Activated CD4-positive, alpha-beta memory T cell treated with anti-CD3 and anti-CD28 coated beads for 36 hours (primary cell): Measurements from ENCODE around the gene GULP1. TPM values are rescaled to one million over a fixed set of nuclear protein-coding genes. Genes with fewer than 3 reads are reported as not detected.
"Not testable (repeated sequence)": the region's sequence is repeated elsewhere in the genome, so short reads cannot be mapped to it uniquely, and the experiment has no call there.

Source experiments
- CTCF ChIA-PET: fragments of 350-600 bp; sonication (Branson Sonifier 250); formaldehyde crosslinking; loops from one replicate; lab custom pipeline; 2021; ENCODE audit warnings: antibody characterized with exemption, inconsistent platforms; lab: Charles Lee
- POLR2A ChIA-PET: fragments of 350-600 bp; sonication (Branson Sonifier 250); formaldehyde crosslinking; loops from one replicate; lab custom pipeline; 2021; ENCODE audit warnings: antibody characterized with exemption; lab: Charles Lee
- DNase-seq: peaks from one replicate; pipeline ENCODE4 v3.0.0-alpha.2; 2020
- H3K27ac Mint-ChIP-seq: one replicate; pipeline ENCODE4 v1.8.0; 2021; ENCODE audit warnings: mixed read lengths
- H3K27me3 Mint-ChIP-seq: one replicate; pipeline ENCODE4 v1.8.0; 2021; ENCODE audit warnings: mixed read lengths
- H3K36me3 Mint-ChIP-seq: one replicate; pipeline ENCODE4 v1.8.0; 2021; ENCODE audit warnings: mixed read lengths
- H3K4me1 Mint-ChIP-seq: one replicate; pipeline ENCODE4 v1.8.0; 2021; ENCODE audit warnings: low read depth, mixed read lengths
- H3K4me3 Mint-ChIP-seq: one replicate; pipeline ENCODE4 v1.8.0; 2021; ENCODE audit warnings: mild to moderate bottlenecking, mixed read lengths
- H3K9me3 Mint-ChIP-seq: one replicate; pipeline ENCODE4 v1.8.0; 2021; ENCODE audit warnings: mixed read lengths
- intact Hi-C: fragments of 100-400 bp; cut with micrococcal nuclease; formaldehyde crosslinking; loops from one replicate; pipeline ENCODE4 v1.15.1; 2023
- total RNA-seq, 2 experiments: library from RNA; stranded (reverse); gene quantifications; one replicate each; pipeline ENCODE4 v1.2.3, GENCODE V29; 2021

Gene GULP1
- total RNA-seq, 2 experiments from 2014 or later, result not detected

GRCh38 chr2:188450732-188451483 is 159.2 kb downstream of the GULP1 start:
- no peaks in the 10 kb centered on the region for H3K36me3 Mint-ChIP-seq
- H3K4me3 Mint-ChIP-seq, result no peak overlapping the region
- ChIA-PET POLR2A (no interaction called here), CTCF (no interaction called here)
- DNase-seq, result no peak
- no peaks in the 10 kb centered on the region for H3K4me1 Mint-ChIP-seq
- H3K27me3 Mint-ChIP-seq, result no peaks in the 10 kb centered on the region
- no peaks in the 10 kb centered on the region for H3K9me3 Mint-ChIP-seq
- no peak overlapping the region for H3K27ac Mint-ChIP-seq
- intact Hi-C loops, result no loop called here

- no peaks in the 10 kb centered on the region for H3K36me3 Mint-ChIP-seq
- H3K27me3 Mint-ChIP-seq, result no peaks in the 10 kb centered on the region
- no peaks in the 10 kb centered on the region for H3K9me3 Mint-ChIP-seq
- intact Hi-C loops, result no loop called here
- H3K4me1 Mint-ChIP-seq, result no peaks in the 10 kb centered on the region
- ChIA-PET CTCF (no interaction called here), POLR2A (no interaction called here)
- DNase-seq, result no peak
- H3K27ac Mint-ChIP-seq, result no peak overlapping the region
- H3K4me3 Mint-ChIP-seq, result no peak overlapping the region
These were observed 160.4 kb downstream of the GULP1 start for GRCh38 chr2:188452084-188452483.

GRCh38 chr2:188456114-188456909 is 164.6 kb downstream of the GULP1 start:
- ChIA-PET CTCF (no interaction called here), POLR2A (no interaction called here)
- H3K9me3 Mint-ChIP-seq, result no peaks in the 10 kb centered on the region
- H3K4me1 Mint-ChIP-seq, result no peaks in the 10 kb centered on the region
- H3K27me3 Mint-ChIP-seq, result no peaks in the 10 kb centered on the region
- H3K4me3 Mint-ChIP-seq, result no peak overlapping the region
- H3K27ac Mint-ChIP-seq, result no peak overlapping the region
- DNase-seq, result no peak
- H3K36me3 Mint-ChIP-seq, result no peaks in the 10 kb centered on the region
- intact Hi-C loops, result no loop called here

GRCh38 chr2:188459061-188459460 is 167.4 kb downstream of the GULP1 start:
- Mint-ChIP-seq H3K4me1 (no peaks in the 10 kb centered on the region), H3K9me3 (no peaks in the 10 kb centered on the region), H3K27ac (no peak overlapping the region), H3K27me3 (no peaks in the 10 kb centered on the region), H3K36me3 (no peaks in the 10 kb centered on the region), H3K4me3 (no peak overlapping the region)
- DNase-seq, result no peak
- ChIA-PET CTCF (interaction anchor here (0.6 kb wide), 1 partner anchor 775 kb away, joined by 3 read pairs; no protein-coding TSS in a partner anchor), POLR2A (no interaction called here)
- intact Hi-C loops, result no loop called here

GRCh38 chr2:188466078-188466477 is 174.4 kb downstream of the GULP1 start:
- H3K27me3 Mint-ChIP-seq, H3K27ac Mint-ChIP-seq, CTCF ChIA-PET, H3K36me3 Mint-ChIP-seq, H3K4me3 Mint-ChIP-seq, intact Hi-C loops, DNase-seq, H3K9me3 Mint-ChIP-seq, H3K4me1 Mint-ChIP-seq: not testable (repeated sequence)
- POLR2A ChIA-PET, result interaction anchor here (0.7 kb wide), 1 partner anchor 491 kb away, joined by 5 read pairs; no protein-coding TSS in a partner anchor

- POLR2A ChIA-PET, result no interaction called here
- CTCF ChIA-PET, result no interaction called here
- no peak overlapping the region for H3K27ac Mint-ChIP-seq
- no peaks in the 10 kb centered on the region for H3K9me3 Mint-ChIP-seq
- intact Hi-C loops, result no loop called here
- no peak for DNase-seq
- no peaks in the 10 kb centered on the region for H3K4me1 Mint-ChIP-seq
- no peaks in the 10 kb centered on the region for H3K36me3 Mint-ChIP-seq
- no peak overlapping the region for H3K4me3 Mint-ChIP-seq
- no peaks in the 10 kb centered on the region for H3K27me3 Mint-ChIP-seq
These were observed 175.1 kb downstream of the GULP1 start for GRCh38 chr2:188466761-188467160.

- ChIA-PET POLR2A (no interaction called here), CTCF (no interaction called here)
- no peak for DNase-seq
- no peaks in the 10 kb centered on the region for H3K9me3 Mint-ChIP-seq
- H3K4me1 Mint-ChIP-seq, result no peaks in the 10 kb centered on the region
- no peaks in the 10 kb centered on the region for H3K27me3 Mint-ChIP-seq
- no peak overlapping the region for H3K4me3 Mint-ChIP-seq
- intact Hi-C loops, result no loop called here
- no peaks in the 10 kb centered on the region for H3K36me3 Mint-ChIP-seq
- no peak overlapping the region for H3K27ac Mint-ChIP-seq
These were observed 179.5 kb downstream of the GULP1 start for GRCh38 chr2:188471166-188471565.

- no peak overlapping the region for H3K27ac Mint-ChIP-seq
- intact Hi-C loops, result no loop called here
These were observed 181.6 kb downstream of the GULP1 start for GRCh38 chr2:188473306-188473705.

GRCh38 chr2:188474316-188474715 is 182.6 kb downstream of the GULP1 start:
- no peak for DNase-seq
- H3K4me3 Mint-ChIP-seq, result no peak overlapping the region
- intact Hi-C loops, result no loop called here
- CTCF ChIA-PET, result no interaction called here
- H3K4me1 Mint-ChIP-seq, result no peaks in the 10 kb centered on the region
- no peaks in the 10 kb centered on the region for H3K36me3 Mint-ChIP-seq
- POLR2A ChIA-PET, result no interaction called here
- no peak overlapping the region for H3K27ac Mint-ChIP-seq
- H3K27me3 Mint-ChIP-seq, result no peaks in the 10 kb centered on the region
- no peaks in the 10 kb centered on the region for H3K9me3 Mint-ChIP-seq

More at GRCh38 chr2:188473306-188473705, 181.6 kb downstream of the GULP1 start:
- DNase-seq, result no peak
- POLR2A ChIA-PET, result no interaction called here
- CTCF ChIA-PET, result no interaction called here
- Mint-ChIP-seq H3K9me3 (no peaks in the 10 kb centered on the region), H3K4me3 (no peak overlapping the region), H3K27me3 (no peaks in the 10 kb centered on the region), H3K4me1 (no peaks in the 10 kb centered on the region), H3K36me3 (no peaks in the 10 kb centered on the region)

GRCh38 chr2:188475945-188476344 is 184.3 kb downstream of the GULP1 start:
- POLR2A ChIA-PET, result no interaction called here
- DNase-seq, result no peak
- CTCF ChIA-PET, result no interaction called here

GRCh38 chr2:188477564-188478103 is 186.0 kb downstream of the GULP1 start:
- Mint-ChIP-seq H3K4me1 (no peaks in the 10 kb centered on the region), H3K9me3 (no peaks in the 10 kb centered on the region), H3K27ac (no peak overlapping the region), H3K4me3 (no peak overlapping the region), H3K27me3 (peaks cover 1% of the 10 kb centered on the region), H3K36me3 (no peaks in the 10 kb centered on the region)
- CTCF ChIA-PET, result no interaction called here
- intact Hi-C loops, result no loop called here
- DNase-seq, result no peak
- POLR2A ChIA-PET, result no interaction called here

More at GRCh38 chr2:188475945-188476344, 184.3 kb downstream of the GULP1 start:
- Mint-ChIP-seq H3K27ac (no peak overlapping the region), H3K9me3 (no peaks in the 10 kb centered on the region), H3K4me1 (no peaks in the 10 kb centered on the region), H3K36me3 (no peaks in the 10 kb centered on the region), H3K27me3 (no peaks in the 10 kb centered on the region), H3K4me3 (no peak overlapping the region)
- intact Hi-C loops, result no loop called here

- no peaks in the 10 kb centered on the region for H3K36me3 Mint-ChIP-seq
- H3K4me3 Mint-ChIP-seq, result no peak overlapping the region
These were observed 187.1 kb downstream of the GULP1 start for GRCh38 chr2:188478724-188479123.

More at GRCh38 chr2:188478724-188479123, 187.1 kb downstream of the GULP1 start:
- H3K9me3 Mint-ChIP-seq, result no peaks in the 10 kb centered on the region
- no peak overlapping the region for H3K27ac Mint-ChIP-seq
- H3K27me3 Mint-ChIP-seq, result peaks cover 1% of the 10 kb centered on the region
- intact Hi-C loops, result no loop called here
- DNase-seq, result no peak
- POLR2A ChIA-PET, result no interaction called here
- no peaks in the 10 kb centered on the region for H3K4me1 Mint-ChIP-seq
- CTCF ChIA-PET, result no interaction called here
